GM19099 (cell line): ENCODE results near the gene TSEN2.

Source experiments
- POLR2A ChIP-seq: IDR thresholded peaks from 3 replicates; pipeline ENCODE4 v1.6.1; 2011; ENCODE audit warnings: low read depth; ENCODE audit not compliant: insufficient read length; ENCODE audit errors: extremely low read depth

Gene TSEN2

DNA sequence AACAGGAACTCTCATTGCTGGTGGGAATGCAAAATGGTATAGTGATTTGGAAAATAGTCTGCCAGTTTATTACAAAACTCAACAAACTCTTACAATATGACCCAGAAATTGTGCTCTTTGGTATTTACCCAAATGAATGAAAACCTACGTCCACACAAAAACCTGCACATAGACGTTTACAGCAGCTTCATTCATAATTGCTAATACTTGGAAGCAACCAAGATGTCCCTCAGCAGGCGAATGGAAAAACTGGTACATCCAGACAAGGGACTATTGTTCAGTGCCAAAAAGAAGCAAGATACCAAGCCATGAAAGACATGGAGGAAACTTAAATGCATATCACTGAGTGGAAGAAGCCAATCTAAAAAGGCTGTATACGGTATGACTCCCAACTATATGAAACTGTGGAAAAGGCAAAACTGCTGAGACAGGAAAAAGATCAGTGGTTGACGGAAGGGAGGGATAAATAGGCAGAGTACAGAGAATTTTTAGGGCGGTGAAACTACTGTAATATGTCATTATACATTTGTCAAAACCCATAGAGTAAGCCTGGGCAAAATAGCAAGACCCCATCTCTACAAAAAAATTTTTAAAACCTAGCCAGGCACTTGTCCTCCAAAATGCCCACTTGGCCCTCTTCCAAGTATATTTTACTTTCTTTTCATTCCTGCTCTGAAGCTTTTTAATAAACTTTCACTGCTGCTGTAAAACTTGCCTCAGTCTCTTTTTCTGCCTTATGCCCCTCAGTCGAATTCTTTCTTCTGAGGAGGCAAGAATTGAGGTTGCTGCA, 65.9 kb downstream of the TSEN2 start:
- no peak for TF ChIP-seq POLR2A

DNA sequence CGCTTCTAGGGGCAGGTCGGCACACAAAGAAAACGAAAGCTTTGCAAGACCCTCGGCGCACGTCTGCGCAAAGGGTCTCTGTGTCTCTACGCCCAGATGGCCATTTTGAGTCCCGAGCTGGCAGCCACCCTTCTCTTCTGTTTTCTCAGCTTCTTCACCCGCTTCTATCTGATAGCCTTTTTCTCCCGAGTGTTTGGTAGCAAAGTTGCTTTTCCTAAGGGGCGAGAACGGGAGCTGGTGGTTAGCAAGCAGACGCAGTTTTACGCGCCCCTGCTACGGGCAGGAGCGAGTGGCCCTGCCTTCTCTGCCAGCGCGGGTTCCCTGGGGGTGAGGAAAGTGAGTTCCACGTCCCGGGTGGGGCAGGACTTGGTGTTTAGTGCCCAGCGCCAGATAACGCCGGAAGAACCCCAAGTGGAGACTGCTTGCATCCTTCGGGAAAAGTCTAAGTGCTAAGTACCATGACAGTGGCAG, 69.7 kb downstream of the TSEN2 start:
- no peak for TF ChIP-seq POLR2A

DNA sequence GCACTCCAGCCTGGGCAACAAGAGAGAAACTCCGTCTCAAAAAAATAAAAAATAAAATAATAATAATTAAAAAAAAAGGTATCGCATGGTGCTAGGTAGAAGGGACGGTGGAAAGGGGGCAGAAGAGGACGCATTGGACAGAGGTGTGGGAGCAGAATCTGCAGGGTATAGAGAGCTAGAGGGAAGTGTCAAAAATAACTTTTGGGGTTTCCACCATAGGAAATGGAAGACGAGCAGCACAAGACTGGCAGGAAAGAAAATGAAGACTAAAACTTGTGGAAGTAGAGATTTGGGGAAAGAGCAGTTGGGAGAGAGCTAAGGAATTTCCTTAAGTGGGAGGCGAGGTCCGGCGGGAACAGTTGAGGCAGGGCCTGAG, 72.0 kb downstream of the TSEN2 start:
- no peak for TF ChIP-seq POLR2A

DNA sequence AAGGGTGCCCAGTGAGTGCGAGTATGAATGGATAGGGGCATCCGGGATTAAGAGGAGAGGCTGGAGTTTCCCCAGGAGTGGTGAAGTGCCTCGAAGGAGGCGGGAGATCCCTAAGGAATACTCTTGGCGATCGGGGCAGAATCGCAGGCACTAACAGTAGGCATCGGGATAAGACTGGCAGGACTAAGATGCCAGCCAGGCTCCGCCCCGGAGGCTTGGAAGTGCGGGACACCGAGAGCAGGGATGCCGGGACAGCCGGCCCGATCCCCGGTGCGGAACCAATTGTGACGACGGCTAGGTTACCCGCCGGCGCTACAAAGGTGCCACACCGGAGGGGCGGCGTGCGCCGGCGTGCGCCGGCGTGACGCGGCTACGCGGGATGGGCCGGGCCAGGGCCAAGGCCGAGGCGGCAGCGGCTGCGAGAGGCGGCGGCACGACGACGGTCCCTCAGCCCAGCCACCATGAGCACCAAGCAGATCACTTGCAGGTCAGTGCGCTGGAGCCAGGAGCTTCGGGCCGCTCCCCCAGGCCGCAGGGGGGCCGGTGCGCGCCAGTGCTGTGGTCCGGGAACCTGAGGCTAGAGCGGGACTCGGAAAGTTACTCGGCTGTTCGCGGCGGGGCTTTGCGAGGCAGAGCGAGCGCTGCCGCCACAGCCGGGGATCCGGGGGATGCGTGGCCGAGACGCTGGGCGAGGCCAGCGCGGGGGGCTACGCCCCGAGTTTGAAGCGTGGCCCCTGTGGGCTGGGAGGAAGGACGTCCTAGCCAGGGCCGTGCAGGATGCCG, 72.6 kb downstream of the TSEN2 start, which contains the start of gene MKRN2:
Gene MKRN2, plus strand, starts transcription at position 398 of the 783 bp plus-strand sequence. Its CDS starts 64 bp downstream, at position 462.
- TF ChIP-seq POLR2A: peak; percentile 99

DNA sequence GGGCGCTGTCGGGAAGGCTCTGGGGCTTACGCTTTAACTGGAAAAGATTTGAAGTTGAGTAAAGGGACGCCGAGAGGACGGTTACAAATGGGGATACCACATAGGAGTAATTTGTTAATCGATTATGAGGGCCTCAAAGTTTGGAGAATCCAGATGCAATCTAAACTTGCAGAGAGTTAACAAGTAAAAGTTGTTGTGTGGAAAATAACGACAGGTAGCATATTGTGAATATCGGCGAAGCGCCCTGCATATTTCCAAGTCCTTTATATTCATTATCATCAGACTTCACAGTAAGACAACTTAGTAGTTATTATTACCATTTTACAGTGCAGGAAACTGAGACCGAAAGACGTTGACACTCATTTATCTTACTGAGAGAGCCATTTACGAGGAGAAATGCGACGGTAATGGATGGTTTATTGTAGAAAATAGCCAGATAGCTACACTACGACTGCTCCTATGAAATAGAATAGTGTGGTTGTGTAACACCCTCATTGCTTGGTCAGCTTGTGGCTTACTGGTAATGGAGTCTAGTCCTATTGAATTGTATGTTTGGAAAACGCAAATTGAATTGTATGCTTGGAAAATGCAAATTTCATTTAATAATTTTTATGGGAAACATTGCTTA, 73.3 kb downstream of the TSEN2 start:
- TF ChIP-seq POLR2A: no peak

DNA sequence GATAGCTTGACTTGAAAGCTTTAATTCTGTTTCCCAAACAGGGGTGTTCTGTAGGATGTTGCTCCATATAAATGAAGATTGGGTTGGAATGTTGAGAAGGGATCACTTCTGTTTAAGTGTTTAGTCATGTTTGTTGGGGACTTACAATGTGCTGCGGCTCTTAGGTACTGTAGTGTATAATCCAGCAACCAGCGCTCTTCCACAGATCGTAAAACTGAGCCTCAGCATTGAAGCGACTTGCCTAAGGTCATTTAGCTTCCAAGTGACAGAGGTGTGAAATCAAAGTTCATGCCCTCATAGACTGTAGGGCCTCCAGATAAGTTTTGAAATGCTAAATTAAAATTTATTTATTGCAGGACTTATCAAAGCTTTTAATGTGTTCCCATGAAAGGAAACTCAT, 74.4 kb downstream of the TSEN2 start:
- TF ChIP-seq POLR2A: no peak

DNA sequence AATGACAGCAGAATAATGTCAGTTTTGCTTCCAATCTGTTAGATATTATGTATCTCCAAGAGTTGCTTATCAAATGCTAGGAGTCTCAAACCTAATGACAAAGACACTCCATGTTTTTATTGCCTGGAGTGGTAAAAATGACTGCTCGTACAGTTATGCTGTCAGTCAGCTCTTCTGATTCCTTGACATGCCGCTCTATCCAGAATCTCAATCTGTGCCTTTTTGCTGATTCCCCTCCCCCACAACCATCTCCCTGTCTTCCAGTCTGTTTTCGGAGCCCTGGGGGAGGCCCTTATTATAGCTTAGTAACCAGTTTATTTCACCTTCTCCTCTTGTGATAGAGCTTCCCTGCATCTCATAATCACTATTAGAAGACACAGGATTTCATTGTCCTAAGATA, 75.2 kb downstream of the TSEN2 start:
- TF ChIP-seq POLR2A: no peak

DNA sequence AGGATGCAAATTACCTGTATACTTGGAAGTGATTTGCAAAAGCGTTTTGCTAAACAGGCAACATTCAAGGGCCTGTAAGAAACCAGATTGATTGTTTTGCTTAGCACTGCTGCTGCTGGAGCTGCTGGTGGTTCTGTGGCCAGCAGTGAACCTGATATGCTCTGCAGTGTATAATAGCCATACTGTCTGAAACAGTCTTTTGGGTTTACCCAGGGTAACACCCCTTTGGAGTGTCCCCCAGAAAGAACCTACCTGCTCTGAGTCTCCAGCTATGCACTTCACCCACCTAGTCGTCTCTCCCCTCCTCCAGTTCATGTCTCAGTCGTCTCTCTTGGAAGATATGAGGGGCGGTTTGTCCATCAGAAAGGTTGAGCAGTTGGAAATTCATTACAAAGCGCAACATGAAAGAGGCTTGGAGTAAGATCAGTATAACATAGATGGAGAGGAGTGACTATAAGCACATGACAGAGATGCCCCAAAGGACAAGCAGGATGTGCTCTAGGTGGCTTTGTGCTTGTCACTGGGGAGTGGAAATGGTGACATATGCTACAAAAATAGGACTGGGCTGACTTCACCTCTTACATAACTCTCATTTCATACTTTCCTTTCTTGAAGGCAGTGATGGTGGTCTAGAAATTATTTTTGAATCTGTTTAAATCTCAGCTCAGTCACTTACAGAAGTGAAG, 76.4 kb downstream of the TSEN2 start:
- TF ChIP-seq POLR2A: no peak

DNA sequence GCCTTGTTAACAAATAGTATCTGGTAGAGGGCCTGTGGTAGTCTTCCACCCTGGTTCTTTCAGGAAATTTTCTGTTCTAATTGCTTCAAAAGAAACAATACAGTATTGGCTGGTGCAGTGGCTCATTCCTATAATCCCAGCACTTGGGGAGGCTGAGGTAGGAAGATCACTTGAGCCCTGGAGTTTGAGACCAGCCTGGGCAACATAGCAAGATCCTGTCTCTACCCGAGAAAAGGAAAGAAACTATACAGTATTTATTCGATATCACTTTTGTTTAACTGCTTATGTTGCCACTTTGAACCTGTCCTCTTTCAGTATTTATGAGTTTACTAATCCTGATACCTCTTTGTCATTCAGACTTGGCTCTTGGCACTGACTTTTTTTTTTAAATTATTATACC, 77.1 kb downstream of the TSEN2 start:
- TF ChIP-seq POLR2A: no peak

DNA sequence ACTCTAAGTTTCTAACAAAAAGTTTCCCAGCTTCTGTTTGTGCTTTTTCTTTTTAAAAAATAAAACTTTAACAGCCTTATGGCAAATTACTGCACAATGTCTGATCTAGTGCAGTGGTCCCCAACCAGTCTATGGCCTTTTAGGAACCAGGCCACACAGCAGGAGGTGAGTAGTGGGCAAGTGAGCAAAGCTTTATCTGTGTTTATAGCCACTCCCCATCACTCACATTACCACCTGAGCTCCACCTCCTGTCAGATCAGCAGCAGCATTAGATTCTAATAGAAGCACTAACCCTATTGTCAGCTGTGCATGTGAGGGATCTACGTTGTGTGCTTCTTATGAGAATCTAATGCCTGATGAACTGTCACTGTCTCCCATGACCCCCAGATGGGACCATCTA, 78.2 kb downstream of the TSEN2 start:
- TF ChIP-seq POLR2A: no peak

DNA sequence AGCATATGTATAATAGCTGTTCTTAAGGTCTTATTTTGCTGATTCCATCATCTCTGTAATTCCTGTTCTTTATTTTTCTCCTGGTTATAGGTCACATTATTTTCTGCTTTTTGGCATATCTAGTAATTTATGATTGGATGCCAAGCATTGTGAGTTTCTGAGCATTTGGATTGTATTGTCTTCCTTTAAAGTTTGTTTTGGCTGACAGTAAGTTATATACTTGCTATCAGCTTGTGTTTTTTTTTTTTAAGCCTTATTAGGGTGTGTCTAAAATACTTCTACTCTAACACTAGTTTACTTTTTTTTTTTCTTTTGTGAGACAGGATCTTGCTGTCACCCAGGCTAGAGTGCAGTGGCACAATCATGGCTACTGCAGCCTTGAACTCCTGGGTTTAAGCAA, 82.7 kb downstream of the TSEN2 start:
- no peak for TF ChIP-seq POLR2A

DNA sequence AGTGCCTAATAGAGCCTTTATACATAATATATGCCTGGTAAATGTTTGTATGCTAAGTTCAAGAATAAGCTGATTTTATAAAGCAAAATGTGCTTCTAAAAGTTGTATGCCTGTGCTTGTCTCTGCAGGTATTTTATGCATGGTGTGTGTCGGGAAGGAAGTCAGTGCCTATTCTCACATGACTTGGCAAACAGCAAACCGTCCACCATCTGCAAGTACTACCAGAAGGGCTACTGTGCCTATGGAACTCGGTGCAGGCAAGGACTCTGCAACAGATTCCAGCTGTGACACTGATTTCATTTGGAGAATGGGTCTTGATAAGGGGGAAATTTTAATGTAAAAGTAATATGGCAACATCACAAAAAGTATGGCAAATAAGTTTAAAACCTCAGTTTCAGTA, 84.5 kb downstream of the TSEN2 start:
- TF ChIP-seq POLR2A: no peak

DNA sequence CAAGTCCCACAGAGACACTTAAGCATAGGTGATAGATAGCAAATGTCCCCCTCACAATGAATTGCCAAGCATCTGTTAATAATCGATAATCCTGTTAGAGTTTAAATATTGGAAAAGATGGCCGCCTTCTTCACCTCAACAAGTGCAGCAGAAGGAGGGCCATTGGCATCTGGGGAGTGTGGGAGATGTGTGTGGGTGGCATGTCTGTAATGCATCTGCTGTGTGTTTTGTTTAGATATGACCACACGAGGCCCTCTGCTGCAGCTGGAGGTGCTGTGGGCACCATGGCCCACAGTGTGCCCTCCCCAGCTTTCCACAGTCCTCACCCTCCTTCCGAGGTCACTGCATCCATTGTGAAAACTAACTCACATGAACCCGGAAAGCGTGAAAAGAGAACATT, 85.6 kb downstream of the TSEN2 start:
- TF ChIP-seq POLR2A: no peak

DNA sequence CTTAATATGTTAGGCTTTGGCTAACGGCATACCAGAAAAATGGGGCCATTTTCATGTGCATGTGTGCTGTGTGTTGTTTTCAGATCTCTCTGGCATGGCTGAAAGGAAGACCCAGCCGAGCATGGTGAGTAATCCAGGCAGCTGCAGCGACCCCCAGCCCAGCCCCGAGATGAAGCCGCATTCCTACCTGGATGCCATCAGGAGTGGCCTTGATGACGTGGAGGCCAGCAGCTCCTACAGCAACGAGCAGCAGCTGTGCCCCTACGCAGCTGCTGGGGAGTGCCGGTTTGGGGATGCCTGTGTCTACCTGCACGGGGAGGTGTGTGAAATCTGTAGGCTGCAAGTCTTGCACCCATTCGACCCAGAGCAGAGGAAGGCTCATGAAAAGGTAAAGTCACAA, 87.7 kb downstream of the TSEN2 start:
- no peak for TF ChIP-seq POLR2A

DNA sequence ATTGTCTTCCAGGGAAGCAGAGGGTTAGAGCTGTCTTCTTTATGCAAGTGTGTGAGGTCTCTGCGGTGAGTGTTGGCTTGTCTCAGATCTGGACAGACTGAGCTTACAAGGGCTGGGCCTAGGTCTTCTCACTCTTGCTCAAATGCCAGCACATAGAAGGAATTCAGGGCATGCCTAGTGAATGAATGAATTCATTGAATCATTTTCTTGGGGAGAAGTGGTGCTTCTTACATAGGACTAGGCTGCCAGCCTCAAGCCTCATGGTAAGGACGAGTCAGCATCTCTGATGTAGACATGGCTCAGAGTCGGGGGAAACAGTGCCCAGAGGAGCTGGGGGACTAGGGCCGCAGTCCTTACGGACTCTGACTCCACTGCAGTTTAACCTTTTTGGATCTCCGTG, 89.9 kb downstream of the TSEN2 start:
- TF ChIP-seq POLR2A: no peak

DNA sequence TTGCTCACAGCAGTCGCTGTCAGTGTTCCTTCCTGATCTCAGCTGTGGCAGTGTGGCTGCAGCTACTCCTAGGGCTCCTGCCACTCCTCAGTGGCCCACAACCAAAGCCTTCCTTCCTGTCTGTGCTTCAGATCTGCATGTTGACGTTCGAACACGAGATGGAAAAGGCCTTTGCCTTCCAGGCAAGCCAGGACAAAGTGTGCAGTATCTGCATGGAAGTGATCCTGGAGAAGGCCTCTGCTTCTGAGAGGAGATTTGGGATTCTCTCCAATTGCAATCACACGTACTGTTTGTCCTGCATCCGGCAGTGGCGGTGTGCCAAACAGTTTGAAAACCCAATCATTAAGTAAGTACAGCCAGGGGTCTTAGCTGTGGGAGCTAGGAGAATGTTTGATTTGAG, 90.4 kb downstream of the TSEN2 start:
- TF ChIP-seq POLR2A: no peak

DNA sequence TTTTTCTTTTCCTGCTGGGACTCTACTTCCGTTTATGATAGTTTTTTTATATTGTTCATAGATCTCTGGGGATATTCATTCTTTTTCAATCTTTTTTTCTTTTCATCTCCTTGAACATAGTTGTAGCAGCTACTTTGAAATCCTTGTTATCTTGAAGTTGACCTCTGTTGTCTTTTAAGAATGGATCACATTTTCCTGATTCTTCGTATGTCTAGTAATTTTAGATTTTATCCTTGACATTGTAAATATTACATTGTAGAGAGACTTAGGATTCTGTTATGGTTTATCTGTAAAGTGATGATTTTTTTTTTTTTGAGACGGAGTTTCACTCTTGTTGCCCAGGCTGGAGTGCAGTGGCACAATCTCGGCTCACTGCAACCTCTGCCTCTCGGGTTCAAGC, 93.1 kb downstream of the TSEN2 start:
- no peak for TF ChIP-seq POLR2A
